Endodermal cell (in vitro differentiated cells): ENCODE data around the gene ZCWPW1. TPM values are rescaled to one million over a fixed set of nuclear protein-coding genes. Genes with fewer than 3 reads are reported as not detected.

Experiments
- DNase-seq: peaks from one replicate; pipeline ENCODE4 v3.0.0-alpha.2; 2017
- H3K27ac ChIP-seq: 2 replicates; pipeline ENCODE4 v1.5.1; 2013; ENCODE audit warnings: mild to moderate bottlenecking, low read depth, low read length, moderate library complexity
- H3K27me3 ChIP-seq: 2 replicates; pipeline ENCODE4 v1.6.1; 2013; ENCODE audit warnings: mild to moderate bottlenecking, low read length, moderate library complexity; ENCODE audit not compliant: insufficient read depth, control insufficient read depth, poor library complexity, severe bottlenecking
- H3K36me3 ChIP-seq: 2 replicates; pipeline ENCODE4 v1.7.0; 2013; ENCODE audit warnings: mild to moderate bottlenecking, low read length, moderate library complexity; ENCODE audit not compliant: control insufficient read depth, insufficient read depth
- H3K4me1 ChIP-seq: one replicate; pipeline ENCODE4 v1.7.0; 2013; ENCODE audit warnings: low read length; ENCODE audit not compliant: control insufficient read depth, insufficient read depth
- H3K4me3 ChIP-seq: 2 replicates; pipeline ENCODE4 v1.5.1; 2013; ENCODE audit warnings: mild to moderate bottlenecking, low read length, moderate library complexity
- H3K9ac ChIP-seq: 2 replicates; pipeline ENCODE4 v1.6.1; 2013; ENCODE audit warnings: mild to moderate bottlenecking, low read length, moderate library complexity; ENCODE audit not compliant: poor library complexity, severe bottlenecking; ENCODE audit errors: extremely low read depth
- H3K9me3 ChIP-seq: 2 replicates; pipeline ENCODE4 v1.6.1; 2013; ENCODE audit warnings: mild to moderate bottlenecking, low read length, moderate library complexity; ENCODE audit not compliant: control insufficient read depth
- H3K27ac Mint-ChIP-seq: 2 replicates; pipeline ENCODE4 v1.8.0; 2020; ENCODE audit warnings: mixed read lengths
- H3K27me3 Mint-ChIP-seq: 2 replicates; pipeline ENCODE4 v1.8.0; 2021; ENCODE audit warnings: mild to moderate bottlenecking, mixed read lengths; ENCODE audit not compliant: insufficient read depth
- H3K36me3 Mint-ChIP-seq: 2 replicates; pipeline ENCODE4 v1.8.0; 2020; ENCODE audit warnings: low read depth, mixed read lengths
- H3K4me1 Mint-ChIP-seq: 2 replicates; pipeline ENCODE4 v1.8.0; 2020; ENCODE audit warnings: mixed read lengths
- H3K4me3 Mint-ChIP-seq: 2 replicates; pipeline ENCODE4 v1.8.0; 2020; ENCODE audit warnings: mild to moderate bottlenecking, moderate library complexity, mixed read lengths
- H3K9me3 Mint-ChIP-seq: 2 replicates; pipeline ENCODE4 v1.8.0; 2020; ENCODE audit warnings: mild to moderate bottlenecking, mixed read lengths
- CTCF ChIP-seq: fragments of 200-600 bp; sonication (generic); conservative IDR thresholded peaks from 2 replicates; pipeline ENCODE4 v1.5.0; 2021; ENCODE audit warnings: antibody characterized with exemption, mild to moderate bottlenecking
- WGBS, 2 experiments: methylation state at CpG; one replicate each; pipeline versions ENCODE4 v1.1.5 to v1.1.7; 2013; ENCODE audit warnings: missing lambda C conversion rate in 2 of 2, mixed read lengths in 1 of 2; ENCODE audit not compliant: insufficient coverage in 1 of 2, insufficient read length in 1 of 2; 5-methylcytosine and 5-hydroxymethylcytosine counted together
- total RNA-seq, 2 donors: library from RNA; stranded (reverse); fragmentation: NEBNext Ultra II Directional in 1 of 2; extraction: Animal tissue kit (Norgen Biotek cat#: 25700) in 1 of 2; gene quantifications; 2 replicates in 1 of 2; 3 replicates in 1 of 2; pipeline ENCODE4 v1.2.1, GENCODE V29; 2021

The ZCWPW1 gene
- total RNA-seq, 2 donors from 2014 or later = 1.9 to 2.3 TPM

- Histone ChIP-seq H3K9ac (no peak overlapping the region), H3K9me3 (no peaks in the 10 kb centered on the region), H3K27me3 (peaks cover 25% of the 10 kb centered on the region), H3K27ac (no peak overlapping the region), H3K4me1 (no peaks in the 10 kb centered on the region), H3K36me3 (no peaks in the 10 kb centered on the region), H3K4me3 (no peak overlapping the region)
- no peaks in the 10 kb centered on the region for H3K9me3 Mint-ChIP-seq
- TF ChIP-seq CTCF = no peak
- H3K27me3 Mint-ChIP-seq = peaks cover 18% of the 10 kb centered on the region
- no peaks in the 10 kb centered on the region for H3K36me3 Mint-ChIP-seq
- DNase-seq = no peak
- no peak overlapping the region for H3K27ac Mint-ChIP-seq
- no peak overlapping the region for H3K4me3 Mint-ChIP-seq
- peaks cover 5% of the 10 kb centered on the region for H3K4me1 Mint-ChIP-seq
- WGBS, 2 experiments = 76 to 81% methylated on average over 3 to 6 of the region's 6 CpGs
These were observed 21.7 kb downstream of the ZCWPW1 start for GRCh38 chr7:100406767-100407166.

GRCh38 chr7:100402241-100402640 is 26.3 kb downstream of the ZCWPW1 start:
- Mint-ChIP-seq H3K4me3 (no peak overlapping the region), H3K4me1 (peaks cover 5% of the 10 kb centered on the region), H3K36me3 (no peaks in the 10 kb centered on the region), H3K9me3 (no peaks in the 10 kb centered on the region), H3K27me3 (peaks cover 39% of the 10 kb centered on the region), H3K27ac (no peak overlapping the region)
- Histone ChIP-seq H3K27ac (no peak overlapping the region), H3K4me3 (no peak overlapping the region), H3K4me1 (no peaks in the 10 kb centered on the region), H3K27me3 (no peaks in the 10 kb centered on the region), H3K36me3 (no peaks in the 10 kb centered on the region), H3K9me3 (no peaks in the 10 kb centered on the region), H3K9ac (no peak overlapping the region)
- TF ChIP-seq CTCF = no peak
- 95% methylated on average over 2 of the region's 2 CpGs; no CpG with 5 or more reads in 1 of the 2 experiments for WGBS, 2 experiments
- no peak for DNase-seq

- no peak overlapping the region for H3K9ac ChIP-seq
- DNase-seq = no peak
- 89 to 97% methylated on average over 5 of the region's 5 CpGs for WGBS, 2 experiments
- peaks cover 2% of the 10 kb centered on the region for H3K4me1 Mint-ChIP-seq
- H3K4me3 ChIP-seq = no peak overlapping the region
- H3K36me3 ChIP-seq = no peaks in the 10 kb centered on the region
- H3K9me3 Mint-ChIP-seq = no peaks in the 10 kb centered on the region
- H3K27ac ChIP-seq = no peak overlapping the region
- H3K36me3 Mint-ChIP-seq = no peaks in the 10 kb centered on the region
- no peak overlapping the region for H3K27ac Mint-ChIP-seq
- H3K27me3 Mint-ChIP-seq = peaks cover 42% of the 10 kb centered on the region
- H3K27me3 ChIP-seq = no peaks in the 10 kb centered on the region
- no peaks in the 10 kb centered on the region for H3K4me1 ChIP-seq
- TF ChIP-seq CTCF = no peak
- H3K9me3 ChIP-seq = no peaks in the 10 kb centered on the region
- no peak overlapping the region for H3K4me3 Mint-ChIP-seq
These were observed 26.7 kb downstream of the ZCWPW1 start for GRCh38 chr7:100401811-100402210.
